Right lobe of liver (tissue), 6 donors: ENCODE results near the gene C11orf21. TPM values are rescaled to one million over a fixed set of nuclear protein-coding genes. Genes with fewer than 3 reads are reported as not detected.
"Not testable (repeated sequence)": the region's sequence is repeated elsewhere in the genome, so short reads cannot be mapped to it uniquely, and the experiment has no call there.

Source experiments
- ATAC-seq, 4 donors: fragments of 200-7000 bp; cut with Tn5 transposase; one replicate each; pipeline ENCODE4 v1.9.1; 2020; ENCODE audit warnings: mild to moderate bottlenecking in 4 of 4, moderate library complexity in 4 of 4
- DNase-seq, 3 donors: peaks; one replicate each; pipeline ENCODE4 v3.0.0-alpha.2; 2020
- H3K27ac ChIP-seq, 3 donors: fragments of 200-600 bp; one replicate each; pipeline ENCODE4 v1.8.0; 2022
- H3K27me3 ChIP-seq, 2 donors: fragments of 200-600 bp; one replicate each; pipeline ENCODE4 v1.8.0; 2022
- H3K36me3 ChIP-seq, 4 donors: fragments of 200-600 bp; sonication (generic) in 1 of 4; one replicate each; pipeline versions ENCODE4 v1.5.1 to v1.8.0; 2017 to 2022; ENCODE audit warnings: control low read depth in 1 of 4
- H3K4me1 ChIP-seq, 4 donors: fragments of 200-600 bp; sonication (generic) in 1 of 4; one replicate each; pipeline versions ENCODE4 v1.5.1 to v1.8.0; 2017 to 2022; ENCODE audit warnings: control low read depth in 1 of 4
- H3K4me3 ChIP-seq, 3 donors: fragments of 200-600 bp; one replicate each; pipeline ENCODE4 v1.8.0; 2022
- H3K9me3 ChIP-seq, 4 donors: fragments of 200-600 bp; sonication (generic) in 1 of 4; one replicate each; pipeline versions ENCODE4 v1.5.1 to v1.8.0; 2017 to 2022; ENCODE audit warnings: control low read depth in 1 of 4
- POLR2A ChIP-seq: fragments of 450-650 bp; IDR thresholded peaks from one replicate; pipeline ENCODE4 v1.6.1; 2017; ENCODE audit warnings: antibody characterized with exemption, mild to moderate bottlenecking
- WGBS: methylation state at CpG from one replicate; pipeline ENCODE4 v1.1.6; 2018; ENCODE audit warnings: low coverage, low lambda C conversion rate; ENCODE audit not compliant: insufficient coverage; ENCODE audit errors: missing lambda C conversion rate; 5-methylcytosine and 5-hydroxymethylcytosine counted together
- intact Hi-C, 2 donors: fragments of 100-400 bp; cut with DNase I; formaldehyde crosslinking; loops; one replicate each; pipeline versions ENCODE4 v1.11.2 to v1.14.1; 2022
- total RNA-seq, 6 experiments: library from RNA; depleted of rRNA in 2 of 6; stranded (reverse); fragments of >200 nt in 2 of 6; fragmentation: NEBNext Ultra II Directional in 3 of 6; extraction: Animal tissue kit (Norgen Biotek cat#: 25700) in 3 of 6; gene quantifications; one replicate each; pipeline versions ENCODE4 v1.1.0 to v1.2.4, GENCODE V29; 2016 to 2023
- TF ChIP-seq, protein P1 (sequence below), 4 donors: fragments of 200-600 bp in 3 of 4; fragments of 450-650 bp in 1 of 4; IDR thresholded peaks; one replicate each; pipeline versions ENCODE4 v1.5.1 to v1.8.0; 2016 to 2022; ENCODE audit warnings: antibody characterized with exemption in 4 of 4, mild to moderate bottlenecking in 2 of 4
- donor health status: DM: no; HTN: yes; CAD: no.
- donor health status: DM: no; HTN: no; CAD: no.
- donor health status: DM: no; HTN: no; CAD: no.
- donor health status: DM: no; HTN: yes; CAD: no.
- donor health status: DM: no; HTN: yes; CAD: no.

Gene C11orf21
- total RNA-seq, 6 experiments from 2014 or later, result 0.25 to 0.51 (median 0.39) TPM

DNA sequence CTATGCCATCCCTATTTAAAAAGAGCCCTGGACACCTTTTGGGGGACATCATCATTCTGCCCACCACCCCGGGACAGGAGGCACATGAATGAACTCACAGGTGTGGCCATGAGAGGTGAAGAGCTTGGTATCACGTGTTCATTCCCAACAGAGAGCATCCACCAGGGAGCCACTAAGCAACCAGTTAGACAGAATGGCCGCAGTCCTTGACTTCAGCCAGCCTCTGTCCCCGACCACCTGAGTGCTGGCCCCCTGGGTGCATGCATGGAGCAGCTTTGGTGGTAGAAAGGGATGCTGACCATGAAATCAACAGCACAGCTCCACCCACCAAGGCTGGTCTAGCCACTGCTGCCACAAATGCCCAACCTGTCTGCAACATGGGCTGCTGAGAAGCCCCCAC lies 44.3 kb upstream of the C11orf21 start:
- intact Hi-C loops, result no loop called here
- Histone ChIP-seq H3K4me1 (peaks cover 0 to 13% (median 6%) of the 10 kb centered on the region in 4 donors), H3K36me3 (no peaks in the 10 kb centered on the region), H3K4me3 (no peak overlapping the region), H3K27me3 (no peaks in the 10 kb centered on the region), H3K27ac (no peak overlapping the region), H3K9me3 (no peaks in the 10 kb centered on the region)
- WGBS, result no CpG with 5 or more reads among the region's 4 CpGs
- TF ChIP-seq, protein P1, sequence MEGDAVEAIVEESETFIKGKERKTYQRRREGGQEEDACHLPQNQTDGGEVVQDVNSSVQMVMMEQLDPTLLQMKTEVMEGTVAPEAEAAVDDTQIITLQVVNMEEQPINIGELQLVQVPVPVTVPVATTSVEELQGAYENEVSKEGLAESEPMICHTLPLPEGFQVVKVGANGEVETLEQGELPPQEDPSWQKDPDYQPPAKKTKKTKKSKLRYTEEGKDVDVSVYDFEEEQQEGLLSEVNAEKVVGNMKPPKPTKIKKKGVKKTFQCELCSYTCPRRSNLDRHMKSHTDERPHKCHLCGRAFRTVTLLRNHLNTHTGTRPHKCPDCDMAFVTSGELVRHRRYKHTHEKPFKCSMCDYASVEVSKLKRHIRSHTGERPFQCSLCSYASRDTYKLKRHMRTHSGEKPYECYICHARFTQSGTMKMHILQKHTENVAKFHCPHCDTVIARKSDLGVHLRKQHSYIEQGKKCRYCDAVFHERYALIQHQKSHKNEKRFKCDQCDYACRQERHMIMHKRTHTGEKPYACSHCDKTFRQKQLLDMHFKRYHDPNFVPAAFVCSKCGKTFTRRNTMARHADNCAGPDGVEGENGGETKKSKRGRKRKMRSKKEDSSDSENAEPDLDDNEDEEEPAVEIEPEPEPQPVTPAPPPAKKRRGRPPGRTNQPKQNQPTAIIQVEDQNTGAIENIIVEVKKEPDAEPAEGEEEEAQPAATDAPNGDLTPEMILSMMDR (IDR thresholded peaks at IDR 0.05), result no peak
- no peak for TF ChIP-seq POLR2A
- DNase-seq (no peak), ATAC-seq (no peak)

DNA sequence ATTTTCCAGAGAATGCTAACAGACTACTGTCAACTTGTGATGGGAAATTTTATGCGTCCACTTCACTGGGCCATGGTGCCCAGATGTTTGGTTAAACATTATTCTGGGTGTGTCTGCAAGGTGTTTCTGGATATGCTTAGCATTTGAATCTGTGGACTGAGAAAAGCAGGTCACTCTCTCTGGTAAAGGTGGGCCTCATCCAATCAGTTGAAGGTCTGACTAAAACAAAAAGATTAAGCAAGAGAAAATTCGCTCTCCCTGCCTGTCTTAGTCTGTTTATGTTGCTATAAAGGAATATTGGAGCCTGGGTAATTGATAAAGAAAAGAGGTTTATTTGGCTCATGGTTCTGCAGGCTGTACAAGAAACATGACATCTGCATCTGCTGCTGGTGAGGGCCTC lies 43.3 kb upstream of the C11orf21 start:
- no peak for DNase-seq
- WGBS, result 79% methylated on average over 2 of the region's 2 CpGs
- Histone ChIP-seq H3K27me3 (no peaks in the 10 kb centered on the region), H3K36me3 (no peaks in the 10 kb centered on the region), H3K4me3 (no peak overlapping the region), H3K4me1 (peaks cover 0 to 13% (median 6%) of the 10 kb centered on the region in 4 donors), H3K9me3 (no peaks in the 10 kb centered on the region), H3K27ac (no peak overlapping the region)
- intact Hi-C loops, result no loop called here
- no peak for TF ChIP-seq POLR2A
- TF ChIP-seq, protein P1 (IDR thresholded peaks at IDR 0.05), result no peak
- ATAC-seq, result no peak

DNA sequence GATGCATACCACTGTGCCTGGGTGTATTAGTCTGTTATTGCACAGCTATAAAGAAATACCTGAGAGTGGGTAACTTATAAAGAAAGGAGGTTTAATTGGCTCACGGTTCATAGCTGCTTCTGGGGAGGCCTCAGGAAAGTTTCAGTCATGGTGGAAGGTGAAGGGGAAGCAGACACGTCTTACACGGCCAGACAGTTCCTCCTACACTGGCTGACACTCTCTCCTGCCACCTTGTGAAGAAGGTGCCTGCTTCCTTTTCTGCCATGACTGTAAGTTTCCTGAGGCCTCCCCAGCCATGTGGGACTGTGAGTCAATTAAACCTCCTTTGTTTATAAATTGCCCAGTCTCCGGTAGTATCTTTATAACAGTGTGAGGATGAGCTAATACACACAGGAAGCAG lies 41.8 kb upstream of the C11orf21 start:
- intact Hi-C loops, result no loop called here
- Histone ChIP-seq H3K36me3 (no peaks in the 10 kb centered on the region), H3K4me3 (no peak overlapping the region), H3K27ac (no peak overlapping the region), H3K27me3 (no peaks in the 10 kb centered on the region), H3K9me3 (no peaks in the 10 kb centered on the region), H3K4me1 (peaks cover 0 to 13% (median 6%) of the 10 kb centered on the region in 4 donors)
- TF ChIP-seq POLR2A, result no peak
- TF ChIP-seq, protein P1 (IDR thresholded peaks at IDR 0.05), result no peak
- no peak for DNase-seq
- ATAC-seq, result no peak
- 71% methylated on average over 3 of the region's 4 CpGs for WGBS

DNA sequence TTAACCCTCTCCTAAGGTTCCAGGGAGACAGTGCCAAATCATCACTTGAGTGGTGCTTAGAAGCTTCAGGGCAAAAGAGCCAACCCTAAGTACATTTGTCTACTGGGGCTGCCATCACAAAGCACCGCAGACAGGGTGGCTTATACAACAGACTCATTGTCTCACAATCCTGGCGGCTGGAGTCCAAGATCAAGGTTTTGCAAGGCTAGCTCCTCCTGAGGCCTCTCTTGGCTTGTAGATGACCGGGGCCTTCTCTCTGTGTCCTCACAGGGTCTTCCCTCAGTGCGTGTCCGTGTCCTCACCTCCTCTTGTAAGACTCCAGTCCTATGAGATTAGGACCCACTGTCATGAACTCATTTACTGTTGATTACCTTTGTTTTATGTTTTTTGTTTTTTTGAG lies 41.3 kb upstream of the C11orf21 start:
- Histone ChIP-seq H3K9me3 (no peaks in the 10 kb centered on the region), H3K27me3 (no peaks in the 10 kb centered on the region), H3K4me3 (no peak overlapping the region), H3K4me1 (peaks cover 0 to 11% (median 5%) of the 10 kb centered on the region in 4 donors), H3K27ac (no peak overlapping the region), H3K36me3 (no peaks in the 10 kb centered on the region)
- no peak for TF ChIP-seq POLR2A
- TF ChIP-seq, protein P1 (IDR thresholded peaks at IDR 0.05), result no peak
- intact Hi-C loops, result no loop called here
- DNase-seq, result no peak
- no peak for ATAC-seq
- 79% methylated on average over 4 of the region's 5 CpGs for WGBS

DNA sequence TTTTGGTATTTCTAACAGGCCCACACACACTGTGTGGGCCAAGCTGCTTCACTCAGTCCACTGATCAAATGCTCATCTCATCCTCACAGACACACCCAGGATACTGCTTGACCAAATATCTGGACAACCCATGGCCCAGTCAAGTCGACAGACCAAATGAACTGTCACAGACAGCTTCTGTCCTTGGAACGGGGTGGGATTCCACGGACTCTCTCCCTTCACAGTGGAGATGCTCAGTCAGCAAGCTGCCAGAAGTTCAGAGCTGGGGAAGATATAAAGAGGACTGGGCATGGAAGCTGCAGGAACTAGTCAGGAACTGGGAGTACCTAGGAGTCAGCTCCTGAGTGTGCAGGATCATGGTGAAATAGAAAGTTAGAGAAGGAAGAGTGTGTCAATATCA lies 40.8 kb upstream of the C11orf21 start:
- ATAC-seq, result no peak
- DNase-seq, result no peak
- Histone ChIP-seq H3K9me3 (no peaks in the 10 kb centered on the region), H3K4me1 (peaks cover 0 to 7% (median 3%) of the 10 kb centered on the region in 4 donors), H3K27me3 (no peaks in the 10 kb centered on the region), H3K4me3 (no peak overlapping the region), H3K27ac (no peak overlapping the region), H3K36me3 (no peaks in the 10 kb centered on the region)
- no peak for TF ChIP-seq POLR2A
- TF ChIP-seq, protein P1 (IDR thresholded peaks at IDR 0.05), result no peak
- WGBS, result no CpG with 5 or more reads among the region's 3 CpGs
- intact Hi-C loops, result no loop called here

- ATAC-seq, H3K4me3 ChIP-seq, H3K27ac ChIP-seq, H3K4me1 ChIP-seq, H3K27me3 ChIP-seq, H3K36me3 ChIP-seq, intact Hi-C loops, H3K9me3 ChIP-seq, DNase-seq: not testable (repeated sequence)
- WGBS, result 68% methylated on average over 6 of the region's 8 CpGs
Observed at GRCh38 chr11:2338760-2339159, 37.0 kb upstream of the C11orf21 start.

- DNase-seq, H3K27ac ChIP-seq, H3K9me3 ChIP-seq, ATAC-seq, H3K4me3 ChIP-seq, intact Hi-C loops, H3K36me3 ChIP-seq, H3K4me1 ChIP-seq, H3K27me3 ChIP-seq: not testable (repeated sequence)
- WGBS, result 90% methylated on average over 14 of the region's 18 CpGs
Observed at GRCh38 chr11:2335286-2335685, 33.6 kb upstream of the C11orf21 start.
